NCI-H748 (cell line): Measurements from ENCODE around the gene SLC22A23.
A peak's percentile ranks its signal among the peaks of the same experiment; 100 is the strongest.

Experiments used
- DNase-seq: peaks from one replicate; lab custom pipeline; 2025; ENCODE audit not compliant: unreplicated experiment; lab: John Stamatoyannopoulos, UW

SLC22A23 gene

GRCh38 chr6:3406891-3407809, 49.7 kb downstream of the SLC22A23 start:
- DNase-seq: no peak

GRCh38 chr6:3406362-3406821, 50.5 kb downstream of the SLC22A23 start:
- no peak for DNase-seq

GRCh38 chr6:3405679-3406078, 51.2 kb downstream of the SLC22A23 start:
- DNase-seq: no peak

- no peak for DNase-seq
Observed at GRCh38 chr6:3405182-3405518, 51.7 kb downstream of the SLC22A23 start.

- DNase-seq: no peak
Observed at GRCh38 chr6:3403238-3404173, 53.3 kb downstream of the SLC22A23 start.

- no peak for DNase-seq
Observed at GRCh38 chr6:3402310-3403237, 54.3 kb downstream of the SLC22A23 start.

GRCh38 chr6:3400162-3400561, 56.7 kb downstream of the SLC22A23 start:
- DNase-seq: no peak

GRCh38 chr6:3398755-3399696, 57.8 kb downstream of the SLC22A23 start:
- DNase-seq: no peak

GRCh38 chr6:3398165-3398562, 58.7 kb downstream of the SLC22A23 start:
- DNase-seq: no peak

GRCh38 chr6:3397229-3398164, 59.4 kb downstream of the SLC22A23 start:
- no peak for DNase-seq

- DNase-seq: no peak
Observed at GRCh38 chr6:3396503-3397180, 60.2 kb downstream of the SLC22A23 start.

- DNase-seq: no peak
Observed at GRCh38 chr6:3394671-3395070, 62.2 kb downstream of the SLC22A23 start.

- DNase-seq: peak; percentile 92
Observed at GRCh38 chr6:3393836-3394202, 63.0 kb downstream of the SLC22A23 start.

- DNase-seq: no peak
Observed at GRCh38 chr6:3392930-3393835, 63.7 kb downstream of the SLC22A23 start.

- no peak for DNase-seq
Observed at GRCh38 chr6:3391902-3392458, 64.9 kb downstream of the SLC22A23 start.

- DNase-seq: no peak
Observed at GRCh38 chr6:3390698-3391097, 66.2 kb downstream of the SLC22A23 start.
